GM21786 (cell line): ENCODE data around the gene INPP4B.

Experiments used
- ATAC-seq: cut with Tn5 transposase; IDR thresholded peaks from one replicate; pipeline ENCODE4 v1.9.1; 2021; ENCODE audit not compliant: unreplicated experiment

The INPP4B gene

DNA sequence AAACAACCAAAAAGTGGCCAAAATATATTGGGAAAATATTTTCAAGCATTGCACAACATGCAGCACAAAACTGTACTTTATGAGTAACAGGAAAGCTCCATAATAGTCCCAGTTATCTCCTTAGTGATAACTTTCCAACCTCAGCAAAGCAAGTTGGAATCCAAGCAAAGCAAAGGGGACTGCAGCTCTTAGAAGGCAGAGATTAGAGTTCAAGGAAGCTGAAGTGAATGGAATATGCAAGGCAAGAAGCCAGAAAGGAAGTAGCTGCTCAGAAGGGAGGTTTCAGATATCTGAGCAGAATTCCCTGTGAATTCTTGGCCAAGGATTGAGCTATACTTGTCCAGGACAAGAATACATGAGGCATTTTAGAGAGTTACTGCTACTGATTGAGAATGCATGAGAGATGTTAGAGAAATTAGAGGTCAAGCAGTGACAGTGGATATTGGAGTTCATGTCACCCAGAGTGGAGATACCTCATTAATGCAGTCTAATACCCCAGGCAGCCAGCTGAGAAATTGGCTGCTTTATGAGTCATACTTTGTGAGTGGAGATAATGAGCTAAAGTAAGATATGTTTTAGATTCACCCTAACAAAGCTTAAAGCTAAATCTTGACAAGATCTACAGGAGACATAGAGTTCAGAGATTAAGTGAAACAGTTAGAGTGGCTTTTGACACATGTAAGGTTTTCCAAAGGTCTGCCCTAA, 102.8 kb downstream of the INPP4B start:
- ATAC-seq: no peak

DNA sequence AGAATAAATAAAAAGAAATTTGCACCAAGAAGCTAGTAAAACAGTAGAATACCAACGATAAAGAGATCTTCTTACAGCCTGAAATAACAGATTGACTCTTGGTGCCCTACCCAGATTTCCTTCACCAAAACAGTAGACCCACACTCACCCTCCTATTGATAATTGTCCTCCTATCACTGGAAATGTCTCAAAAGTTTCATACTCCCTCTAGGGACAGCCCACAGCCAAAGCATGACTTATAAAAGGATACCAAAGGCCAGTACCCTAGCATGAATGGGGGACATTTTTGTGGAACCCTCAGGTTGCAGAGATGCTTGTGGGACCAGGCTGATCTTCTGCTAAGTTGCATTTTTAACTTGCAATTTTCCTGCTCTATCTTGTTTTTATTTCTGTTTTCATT, 104.1 kb downstream of the INPP4B start:
- ATAC-seq: no peak

DNA sequence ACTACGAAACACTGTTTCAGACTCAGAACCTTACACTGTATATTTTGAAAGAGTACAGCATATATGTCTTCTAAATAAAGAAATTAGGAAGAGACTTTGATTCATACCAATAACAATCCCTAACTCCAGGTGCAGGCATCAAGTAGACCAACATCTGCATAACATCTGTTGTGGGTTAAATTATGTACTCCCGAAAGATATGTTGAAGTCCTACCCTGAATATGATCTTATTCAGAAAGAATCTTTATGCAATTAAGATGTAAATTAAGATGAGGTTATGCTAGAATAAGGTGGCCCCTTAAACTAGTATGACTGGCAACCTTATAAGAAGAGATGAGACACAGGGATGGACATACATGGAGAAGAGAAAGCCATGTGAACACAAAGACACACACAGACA, 117.9 kb downstream of the INPP4B start:
- ATAC-seq: no peak

DNA sequence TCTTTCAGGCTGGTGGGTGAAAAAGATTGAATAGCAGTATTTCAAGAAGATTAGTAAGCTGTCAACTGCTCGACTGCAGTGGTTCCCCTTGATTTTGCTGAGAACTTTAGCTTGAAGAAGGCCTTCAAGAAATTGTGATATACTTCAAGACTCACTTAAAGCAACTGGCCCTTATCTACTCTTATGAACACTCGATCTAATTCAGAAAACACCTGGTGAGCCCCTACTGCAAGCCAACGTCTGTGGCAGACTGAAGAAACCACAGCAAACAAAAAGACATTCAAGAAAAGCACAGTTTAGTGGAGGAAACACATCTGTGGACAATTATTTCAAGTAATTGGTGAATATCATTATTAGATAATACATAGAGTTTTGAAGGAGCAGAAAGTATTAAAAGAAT, 119.0 kb downstream of the INPP4B start:
- ATAC-seq: no peak

DNA sequence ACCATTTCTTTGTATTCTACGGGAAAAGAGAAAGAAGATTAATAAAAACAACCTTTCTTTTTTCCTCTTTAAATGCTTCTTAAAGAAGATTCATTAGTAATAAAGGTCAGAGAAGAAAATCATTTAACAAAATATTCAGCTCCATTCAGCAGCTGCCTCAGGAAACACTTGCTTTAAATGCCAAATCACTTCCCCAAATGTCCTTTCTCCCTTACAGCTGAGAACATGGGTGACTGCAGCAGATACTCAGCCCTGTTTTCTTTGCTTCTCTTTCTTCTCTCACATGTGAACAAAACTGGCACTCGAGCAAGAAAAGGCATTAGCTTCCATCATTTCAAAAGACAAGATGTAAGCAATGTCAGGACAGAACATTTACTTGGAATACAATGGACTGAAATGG, 120.2 kb downstream of the INPP4B start:
- ATAC-seq: no peak

DNA sequence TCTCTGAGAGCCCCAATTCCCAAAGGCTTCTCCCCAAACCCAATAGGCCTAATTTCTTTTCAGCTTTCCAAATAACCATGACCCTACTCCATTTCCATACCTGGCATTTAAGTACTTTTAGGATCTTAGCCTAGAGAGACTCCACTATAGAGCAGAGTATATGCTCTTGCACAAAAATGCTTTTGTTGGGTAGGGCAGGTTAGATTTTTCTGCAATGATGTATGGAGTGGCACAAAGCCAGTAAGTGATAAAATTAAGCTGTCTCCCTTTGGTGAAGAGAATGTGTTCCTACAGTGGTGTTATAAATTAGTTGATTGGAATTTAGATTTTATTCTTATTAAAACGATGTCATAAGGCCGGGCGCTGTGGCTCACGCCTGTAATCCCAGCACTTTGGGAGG, 124.9 kb downstream of the INPP4B start:
- no peak for ATAC-seq

DNA sequence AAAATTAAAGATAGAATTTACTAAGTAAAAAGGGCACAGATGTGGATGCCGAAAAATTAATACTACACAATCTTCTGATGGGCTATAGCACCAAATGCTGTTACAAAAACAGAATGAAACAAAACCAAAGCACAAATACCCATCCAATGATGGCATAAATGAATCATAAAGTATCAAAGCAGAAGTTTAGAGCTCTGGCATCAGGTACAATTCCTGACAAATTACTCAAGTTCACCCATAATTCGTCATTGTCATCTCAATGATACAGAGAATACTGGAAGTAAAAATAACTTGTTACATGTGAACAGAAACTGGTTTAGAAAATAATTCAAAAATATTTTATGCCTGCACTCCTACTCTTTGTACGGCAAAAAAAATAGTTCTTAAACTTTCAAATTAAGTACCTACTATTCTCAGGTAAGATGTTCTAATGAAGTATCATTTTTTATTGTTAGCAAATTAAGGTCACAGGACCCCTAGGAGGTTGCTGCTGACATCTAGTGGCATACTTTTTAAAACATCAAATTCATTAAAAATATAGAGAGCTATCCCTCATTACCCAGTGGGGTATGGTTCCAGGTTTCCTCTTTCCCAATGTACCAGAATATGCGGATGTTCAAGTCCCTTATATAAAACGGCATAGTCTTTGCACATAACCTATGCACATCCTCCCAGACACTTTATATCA, 126.1 kb downstream of the INPP4B start:
- ATAC-seq: no peak

DNA sequence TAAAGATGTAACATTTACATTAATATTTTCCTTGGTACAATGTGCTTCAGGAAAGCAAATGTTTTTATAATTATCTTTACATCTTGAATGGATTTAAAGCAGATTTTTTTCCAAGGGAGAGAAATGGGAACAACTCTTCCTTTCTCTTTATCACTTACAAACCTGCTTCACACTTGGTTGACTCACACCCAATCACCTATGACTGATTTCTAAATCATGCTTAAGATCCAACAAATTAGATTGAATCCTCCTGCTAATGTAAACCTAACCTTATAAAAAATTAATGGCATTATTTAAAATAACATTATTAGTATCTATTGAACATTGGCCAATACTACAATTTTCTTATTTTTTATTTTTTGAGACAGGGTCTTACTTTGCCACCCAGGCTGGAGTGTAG, 127.1 kb downstream of the INPP4B start:
- no peak for ATAC-seq

DNA sequence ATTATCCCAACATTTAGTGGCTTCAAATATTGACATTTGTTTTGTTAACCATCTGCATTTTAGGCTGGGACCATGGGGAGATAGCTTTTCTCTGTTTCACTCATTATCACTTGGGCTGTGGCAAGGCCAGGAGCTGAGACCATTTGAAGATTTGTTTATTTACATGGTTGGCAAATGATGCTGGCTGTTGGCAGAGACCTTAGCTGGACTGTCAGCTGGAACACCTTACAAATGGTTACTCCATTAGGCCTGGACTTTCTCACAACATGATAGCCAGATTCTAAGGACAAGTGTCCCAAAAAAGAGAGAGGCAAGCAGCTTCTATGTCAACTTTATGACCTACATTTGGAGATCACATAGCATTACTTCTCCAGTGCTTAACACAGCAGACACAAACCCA, 130.4 kb downstream of the INPP4B start:
- no peak for ATAC-seq

DNA sequence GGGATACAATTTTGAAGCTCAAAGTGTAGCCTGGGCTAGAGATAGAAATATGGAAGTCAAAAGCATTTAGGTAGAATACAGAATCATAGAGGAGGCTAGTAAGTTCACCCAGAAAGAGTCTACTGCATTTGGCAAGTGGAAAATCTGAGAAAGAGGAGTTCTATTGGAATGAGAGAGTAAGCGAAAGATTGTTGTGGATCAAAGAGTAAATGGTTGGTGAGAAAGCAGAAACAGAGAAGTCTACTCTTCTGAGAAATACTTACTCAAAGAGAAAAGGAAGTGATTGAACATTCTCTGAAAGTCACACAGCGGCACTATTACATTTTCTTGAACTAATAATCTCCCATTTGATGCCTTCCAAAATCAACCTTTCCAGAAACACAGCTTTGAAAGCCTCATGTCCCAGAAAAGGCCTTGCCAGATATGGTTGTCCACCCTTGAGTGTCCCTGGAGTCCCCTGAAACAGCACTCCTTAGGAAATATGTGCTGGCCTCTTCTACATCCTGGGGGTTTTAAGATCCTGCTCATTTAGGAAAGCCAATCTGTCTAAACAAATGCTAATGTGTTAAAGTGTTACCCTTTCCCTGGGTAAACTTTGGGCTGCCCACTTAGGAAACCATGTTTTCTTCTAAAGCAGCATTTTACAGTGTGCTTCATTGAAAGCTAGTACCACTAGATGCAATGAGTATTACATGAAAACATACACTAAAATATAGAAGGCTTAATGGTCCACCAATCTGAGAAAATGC, 132.6 kb downstream of the INPP4B start:
- ATAC-seq: no peak

DNA sequence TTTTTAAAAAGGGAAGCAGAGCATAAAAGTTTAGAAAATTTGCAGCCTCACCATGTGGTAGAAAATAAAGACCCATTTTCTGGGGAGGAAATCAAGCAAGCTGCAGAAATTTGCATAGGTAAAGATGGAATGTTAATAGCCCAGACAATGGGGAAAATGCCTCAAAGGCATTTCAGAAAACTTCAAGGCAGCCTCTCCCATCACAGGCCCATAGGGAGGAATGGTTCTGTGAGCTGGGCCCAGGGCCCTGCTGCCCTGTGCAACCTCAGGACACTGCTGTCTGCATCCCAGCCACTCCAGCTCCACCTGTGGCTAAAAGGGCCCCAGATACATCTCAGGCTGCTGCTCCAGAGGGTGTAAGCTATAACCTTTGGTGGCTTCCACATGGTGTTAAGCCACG, 137.9 kb downstream of the INPP4B start:
- ATAC-seq: no peak

DNA sequence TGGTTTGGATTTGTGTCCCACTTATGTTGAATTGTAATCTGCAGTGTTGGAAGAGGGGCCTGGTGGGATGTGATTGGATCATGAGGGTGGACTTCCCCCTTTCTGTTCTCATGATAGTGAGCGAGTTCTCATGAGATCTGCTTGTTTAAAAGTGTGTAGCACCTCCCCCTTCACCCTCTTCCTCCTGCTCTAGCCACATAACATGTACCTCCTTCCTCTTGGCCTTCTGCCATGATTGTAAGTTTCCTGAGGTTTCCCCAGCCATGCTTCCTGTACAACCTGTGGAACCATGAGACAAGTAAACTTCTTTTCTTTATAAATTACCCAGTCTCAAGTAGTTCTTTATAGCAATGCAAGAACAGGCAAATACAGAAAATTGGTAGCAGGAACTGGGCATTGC, 138.7 kb downstream of the INPP4B start:
- ATAC-seq: no peak

DNA sequence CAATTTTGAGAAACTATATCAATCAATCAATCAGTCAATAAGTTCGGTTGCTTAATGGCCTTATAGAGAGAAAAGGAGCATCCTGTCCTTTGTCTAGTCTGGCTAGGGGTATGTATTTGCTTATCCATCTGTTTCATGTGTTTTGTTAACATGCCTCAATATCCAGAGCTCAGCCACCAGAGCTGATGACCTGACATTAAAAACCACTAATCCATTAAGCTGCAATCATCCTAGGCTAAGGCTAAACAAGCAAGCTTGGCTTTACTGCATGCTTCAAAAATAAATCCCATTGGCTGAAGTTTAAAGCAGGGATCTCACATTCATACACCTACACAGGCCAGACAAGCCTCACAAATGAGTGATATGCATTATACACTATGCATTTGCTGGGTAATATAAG, 139.7 kb downstream of the INPP4B start:
- ATAC-seq: no peak

DNA sequence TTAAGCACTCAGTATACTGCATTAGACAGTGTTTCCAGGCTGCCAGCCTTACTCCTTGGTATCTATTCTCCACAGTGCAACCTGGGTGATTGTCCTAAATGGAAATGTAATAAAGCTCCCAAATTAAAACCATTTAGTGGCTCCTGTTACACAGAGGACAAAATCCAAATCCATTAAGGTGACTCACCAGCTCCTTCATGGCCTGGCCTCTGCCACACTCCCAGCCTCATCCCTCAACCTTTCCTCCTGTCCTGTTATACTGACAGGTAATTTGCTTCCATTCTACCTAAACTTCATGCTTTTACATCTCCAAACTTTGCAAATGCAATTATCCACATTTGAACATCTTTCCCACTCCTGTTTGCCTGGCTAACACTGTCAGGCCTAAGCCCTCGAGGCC, 140.3 kb downstream of the INPP4B start:
- no peak for ATAC-seq

DNA sequence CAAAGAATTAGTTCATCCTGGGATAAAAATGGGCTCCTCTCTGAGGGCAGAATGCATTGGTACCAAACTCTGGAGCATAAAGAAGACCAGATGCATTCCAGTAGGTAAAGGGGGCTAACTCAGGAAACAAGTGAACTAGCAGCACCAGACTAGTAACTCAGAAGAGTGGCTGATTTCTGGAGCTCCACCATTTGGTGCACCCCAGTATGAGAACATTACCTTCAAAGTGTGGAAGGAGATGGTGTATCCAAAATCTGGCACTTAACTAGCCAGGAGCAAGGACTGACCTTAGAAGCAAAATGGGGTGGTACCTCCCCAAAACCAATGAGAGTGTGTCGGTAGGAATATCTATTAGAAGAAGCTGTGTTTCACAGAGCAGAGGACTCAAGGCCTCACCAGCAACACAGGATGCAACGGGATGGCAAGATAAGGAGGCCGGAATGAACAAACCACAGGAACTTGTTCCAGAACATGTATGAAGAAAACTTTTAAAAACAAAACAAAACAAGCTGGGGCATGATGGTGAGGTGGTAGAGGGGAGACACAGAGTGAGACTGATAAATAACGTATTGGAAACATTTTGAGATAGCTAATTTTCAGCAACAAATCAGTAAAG, 142.3 kb downstream of the INPP4B start:
- no peak for ATAC-seq

DNA sequence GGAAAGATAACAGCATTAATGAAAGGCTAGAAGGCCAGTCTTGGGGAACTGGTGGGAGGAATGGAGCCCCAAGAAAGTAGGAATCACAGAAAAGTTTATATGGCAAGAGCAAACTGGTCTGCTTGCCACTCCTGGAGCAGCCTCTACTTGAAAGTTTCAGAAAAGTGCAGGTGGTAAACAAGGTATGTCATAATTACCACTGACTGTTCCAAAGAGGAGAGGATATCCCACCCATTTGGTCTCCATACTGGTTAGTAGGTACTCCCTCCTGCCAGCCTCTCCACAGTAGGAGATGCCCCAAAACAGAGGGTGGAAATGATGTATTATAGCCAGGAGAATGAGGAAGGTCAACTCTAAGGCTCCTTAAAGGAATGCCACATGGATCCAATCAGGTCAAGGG, 145.1 kb downstream of the INPP4B start:
- no peak for ATAC-seq

DNA sequence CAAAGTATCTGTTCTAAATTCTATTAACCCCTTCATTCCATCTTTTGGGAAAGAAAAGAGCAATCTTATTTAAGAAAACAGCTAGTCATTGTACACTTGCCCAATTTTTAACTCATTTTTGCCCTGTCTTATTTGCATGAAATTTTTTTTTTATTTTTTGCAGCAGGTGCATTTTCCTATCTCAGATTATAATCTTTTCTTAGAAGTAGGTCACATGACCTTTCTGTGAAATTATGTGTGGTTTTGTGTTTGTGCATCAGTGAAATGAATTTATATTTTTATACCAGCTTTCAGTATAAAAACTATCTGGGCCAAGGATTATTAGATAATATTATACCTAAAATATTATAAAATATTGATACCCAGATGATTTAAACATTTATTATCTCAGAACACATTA, 145.6 kb downstream of the INPP4B start:
- ATAC-seq: no peak

DNA sequence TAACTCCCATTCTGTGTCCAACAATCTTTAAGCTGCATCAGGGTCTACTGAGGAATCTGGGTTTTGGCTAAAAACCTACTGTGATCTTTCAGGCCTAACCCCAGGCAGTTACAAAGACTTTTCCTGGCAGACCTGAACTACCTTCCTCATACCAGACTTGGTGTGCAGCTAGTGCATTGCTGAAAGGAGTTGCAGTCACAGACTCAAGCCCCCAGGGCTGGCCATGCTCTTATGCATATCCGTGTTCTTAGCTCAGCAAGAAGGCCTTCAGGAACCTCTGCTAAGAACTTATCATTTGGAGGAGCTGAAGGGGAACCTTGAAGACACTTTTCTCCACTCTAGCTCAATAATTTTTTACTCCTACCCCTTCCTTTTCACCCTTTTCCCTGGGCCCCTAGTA, 147.5 kb downstream of the INPP4B start:
- no peak for ATAC-seq

DNA sequence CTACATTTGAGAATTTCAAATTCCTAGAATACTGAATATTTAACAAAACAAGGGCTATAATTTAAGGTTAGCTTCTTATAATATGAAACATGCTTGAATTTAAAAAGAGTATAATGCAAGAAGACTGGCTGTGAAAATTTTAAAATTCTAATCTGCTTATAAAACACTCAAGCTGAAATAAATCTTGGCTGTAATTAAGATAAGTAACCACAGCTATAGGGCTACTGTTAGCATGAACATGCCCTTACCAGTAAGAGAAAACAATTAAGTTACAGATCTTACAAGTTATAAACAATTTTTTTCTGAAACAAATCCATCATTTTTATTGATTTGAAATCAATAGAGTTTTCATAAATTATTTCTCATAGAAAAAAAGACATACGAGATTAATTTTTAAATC, 148.2 kb downstream of the INPP4B start:
- no peak for ATAC-seq

DNA sequence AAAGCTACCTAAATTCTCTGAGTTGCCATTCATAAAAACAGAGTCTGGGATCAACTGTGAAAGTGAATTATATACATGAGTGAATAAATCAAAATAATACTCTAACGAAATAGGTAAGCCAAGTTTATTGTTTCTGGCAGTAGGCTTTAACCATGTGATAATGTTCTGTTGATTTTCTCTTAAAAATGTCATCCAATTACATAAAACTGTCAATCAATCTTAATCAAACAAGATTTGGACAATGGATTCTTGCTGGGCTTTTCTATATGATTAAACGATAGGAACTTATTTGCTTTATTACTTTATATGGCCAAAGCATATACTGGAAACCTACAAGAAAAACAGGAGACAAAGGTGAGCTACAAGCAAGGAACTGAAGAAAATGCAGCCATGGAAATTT, 148.8 kb downstream of the INPP4B start:
- no peak for ATAC-seq

DNA sequence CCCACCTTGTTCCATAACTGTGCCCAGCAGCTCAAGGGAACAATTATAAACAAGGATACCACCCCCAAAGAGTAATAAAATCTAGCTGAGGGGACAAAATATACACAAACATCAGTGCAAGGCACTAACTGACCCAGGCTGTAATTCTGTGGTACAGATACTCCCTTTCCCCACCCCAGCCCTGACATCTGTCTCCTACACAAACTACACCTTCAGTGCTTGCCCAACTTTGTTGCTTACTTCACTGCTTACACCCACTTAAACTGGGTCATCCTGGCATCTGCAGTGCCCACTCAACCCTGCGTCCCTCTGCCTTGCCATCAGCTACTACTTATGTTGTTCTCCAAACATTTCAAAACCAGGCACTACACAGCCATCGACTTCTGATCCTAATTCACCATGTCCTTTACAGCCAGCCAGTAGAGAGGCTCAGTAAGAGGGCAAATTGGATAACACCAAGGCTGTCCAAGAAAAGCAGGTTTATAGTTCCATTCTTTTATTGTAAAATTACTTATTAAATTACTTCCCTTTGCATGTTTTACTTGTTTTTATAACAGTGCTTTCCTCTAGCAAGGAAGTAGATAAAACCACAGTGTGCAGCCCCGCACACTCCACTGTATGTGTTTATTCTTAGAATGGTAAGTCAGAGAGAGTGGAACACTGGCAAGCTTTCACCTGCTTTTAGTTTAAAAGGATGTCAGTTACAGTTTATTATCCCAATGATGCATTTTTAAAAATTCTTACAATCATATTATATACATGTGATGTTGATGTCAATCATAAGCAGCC, 149.6 kb downstream of the INPP4B start:
- no peak for ATAC-seq
